BJ (cell line): ENCODE results near the gene PARP12. TPM values are rescaled to one million over a fixed set of nuclear protein-coding genes. Genes with fewer than 3 reads are reported as not detected.

Experiments used
- CTCF ChIA-PET: fragments of 350-600 bp; formaldehyde crosslinking; extraction: SDS; loops from one replicate; lab custom pipeline; 2021; ENCODE audit warnings: antibody characterized with exemption, inconsistent platforms; lab: Yijun Ruan, JAX
- POLR2A ChIA-PET: fragments of 300-600 bp; sonication (Branson Sonifier 250); formaldehyde crosslinking; extraction: SDS; loops from one replicate; lab custom pipeline; 2021; ENCODE audit warnings: antibody characterized with exemption; lab: Charles Lee
- DNase-seq: peaks from one replicate; pipeline ENCODE4 v3.0.0-alpha.2; 2011; ENCODE audit warnings: low read depth
- H3K27me3 ChIP-seq: 2 replicates; pipeline ENCODE4 v1.6.0; 2011; ENCODE audit warnings: low read length; ENCODE audit not compliant: control insufficient read depth, insufficient read depth
- H3K36me3 ChIP-seq: 2 replicates; pipeline ENCODE4 v1.5.1; 2011; ENCODE audit warnings: low read length; ENCODE audit not compliant: control insufficient read depth, insufficient read depth
- H3K4me3 ChIP-seq: 2 replicates; pipeline ENCODE4 v1.5.1; 2011; ENCODE audit warnings: low read depth, mild to moderate bottlenecking, control low read depth, low read length
- CTCF ChIP-seq: IDR thresholded peaks from 2 replicates; pipeline ENCODE4 v1.5.1; 2011; ENCODE audit warnings: low read depth, mild to moderate bottlenecking, control low read depth, inconsistent platforms, low read length, moderate library complexity; ENCODE audit not compliant: insufficient read depth
- polyA plus RNA-seq: library from polyadenylated mRNA; depleted of rRNA; stranded (reverse); fragments of >200 nt; gene quantifications from 2 replicates; pipeline ENCODE4 v1.2.3, GENCODE V29; 2011

Gene PARP12
- polyA plus RNA-seq, 1 experiment, result 21.2 TPM

DNA sequence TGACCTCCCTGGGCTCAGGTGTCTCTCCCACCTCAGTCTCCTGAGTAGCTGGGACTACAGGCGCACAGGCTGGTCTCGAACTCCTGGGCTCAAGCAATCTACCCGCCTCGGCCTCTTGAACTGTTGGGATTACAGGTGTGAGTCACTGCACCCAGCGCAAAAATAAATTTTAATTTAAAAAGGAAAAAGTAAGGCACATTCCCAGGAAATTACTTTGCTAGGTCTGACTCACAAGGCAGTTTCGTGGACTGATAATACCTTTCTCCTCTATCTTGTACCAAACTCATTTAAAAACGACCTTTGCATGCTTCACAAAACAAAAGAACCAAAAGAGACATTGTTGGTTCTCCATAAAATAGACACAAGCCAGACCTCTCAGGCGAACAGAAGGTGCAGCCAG, 29.7 kb downstream of the PARP12 start:
- H3K4me3 ChIP-seq, result no peak overlapping the region
- no peak for DNase-seq
- no peaks in the 10 kb centered on the region for H3K27me3 ChIP-seq
- POLR2A ChIA-PET, result no interaction called here
- H3K36me3 ChIP-seq, result peaks cover 3% of the 10 kb centered on the region; the same call in 1 of the 2 replicates
- CTCF ChIA-PET, result interaction anchor here (0.9 kb wide), 2 partner anchors 8 to 143 kb away, joined by 3 read pairs; no protein-coding TSS in a partner anchor
- no peak for TF ChIP-seq CTCF

GRCh38 chr7:140031364-140031763, 31.4 kb downstream of the PARP12 start:
- ChIA-PET CTCF (no interaction called here), POLR2A (no interaction called here)
- DNase-seq, result no peak
- Histone ChIP-seq H3K36me3 (no peaks in the 10 kb centered on the region; the same call in 1 of the 2 replicates), H3K27me3 (no peaks in the 10 kb centered on the region), H3K4me3 (no peak overlapping the region)
- TF ChIP-seq CTCF, result no peak

DNA sequence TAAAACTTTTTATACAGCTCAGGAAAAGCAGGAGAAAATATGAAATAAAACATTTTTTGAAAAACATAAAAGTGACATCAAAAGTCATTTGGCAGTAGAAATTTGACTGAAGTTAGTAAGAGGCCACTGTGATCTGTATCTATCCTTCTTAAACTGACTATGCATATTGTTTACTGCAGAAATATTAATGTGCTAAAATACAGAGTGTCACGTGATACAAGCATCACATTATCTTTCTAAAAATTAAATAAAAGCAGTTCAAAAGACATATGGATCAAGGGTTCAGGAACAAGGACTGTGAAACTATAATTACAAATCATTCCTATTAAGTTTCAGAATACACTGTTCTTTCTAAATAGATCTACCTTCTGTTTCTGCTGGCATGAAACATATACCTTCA, 33.7 kb downstream of the PARP12 start:
- TF ChIP-seq CTCF, result no peak
- Histone ChIP-seq H3K4me3 (no peak overlapping the region), H3K27me3 (no peaks in the 10 kb centered on the region), H3K36me3 (peaks cover 4% of the 10 kb centered on the region; the same call in 1 of the 2 replicates)
- ChIA-PET CTCF (no interaction called here), POLR2A (no interaction called here)
- no peak for DNase-seq

GRCh38 chr7:140028311-140028710, 34.4 kb downstream of the PARP12 start:
- no peak for DNase-seq
- Histone ChIP-seq H3K27me3 (no peaks in the 10 kb centered on the region), H3K36me3 (peaks cover 4% of the 10 kb centered on the region; the same call in 1 of the 2 replicates), H3K4me3 (no peak overlapping the region)
- no peak for TF ChIP-seq CTCF
- CTCF ChIA-PET, result no interaction called here
- POLR2A ChIA-PET, result no interaction called here

DNA sequence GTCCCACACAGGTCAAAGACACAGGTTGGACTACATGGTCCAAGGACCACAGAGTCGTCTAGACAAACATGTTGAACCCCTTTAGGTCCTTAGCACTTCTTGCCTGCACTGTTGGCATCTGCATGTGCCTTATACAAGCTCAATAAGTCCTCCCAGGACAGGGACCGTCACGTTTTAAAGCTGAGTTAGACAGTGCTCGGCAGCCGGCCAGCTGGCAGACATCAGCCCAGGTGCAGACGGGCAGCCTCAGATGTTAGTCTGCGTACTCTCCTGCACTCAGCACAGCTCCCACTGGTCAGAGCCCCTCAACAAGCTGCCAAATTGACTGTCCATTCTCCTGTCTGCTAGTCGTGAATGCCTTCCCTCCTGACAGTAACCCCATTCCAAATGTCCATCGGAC, 34.9 kb downstream of the PARP12 start:
- H3K27me3 ChIP-seq, result no peaks in the 10 kb centered on the region
- no peak overlapping the region for H3K4me3 ChIP-seq
- peaks cover 4% of the 10 kb centered on the region; the same call in 1 of the 2 replicates for H3K36me3 ChIP-seq
- TF ChIP-seq CTCF, result no peak
- no peak for DNase-seq
- ChIA-PET CTCF (no interaction called here), POLR2A (no interaction called here)
